Liver (tissue), 9 donors: ENCODE data around the gene SRPRB. TPM values are rescaled to one million over a fixed set of nuclear protein-coding genes. Genes with fewer than 3 reads are reported as not detected.

Experiments used
- DNase-seq: peaks from one replicate; pipeline ENCODE4 v3.0.0-alpha.2; 2017; ENCODE audit warnings: low spot score
- H3K27ac ChIP-seq, 2 donors: one replicate each; pipeline ENCODE4 v1.7.0; 2013; ENCODE audit warnings: inconsistent platforms in 2 of 2, low read length in 2 of 2, control low read depth in 1 of 2, low read depth in 1 of 2, mild to moderate bottlenecking in 1 of 2
- H3K27me3 ChIP-seq, 4 donors: one replicate each; pipeline versions ENCODE4 v1.6.1 to v1.7.0; 2013; ENCODE audit warnings: low read length in 3 of 4, inconsistent platforms in 1 of 4, mild to moderate bottlenecking in 1 of 4, moderate library complexity in 1 of 4; ENCODE audit not compliant: control insufficient read depth in 4 of 4, insufficient read depth in 4 of 4
- H3K36me3 ChIP-seq, 4 donors: one replicate each; pipeline versions ENCODE4 v1.6.1 to v1.7.0; 2013; ENCODE audit warnings: low read length in 3 of 4, mild to moderate bottlenecking in 3 of 4, low read depth in 1 of 4, moderate library complexity in 1 of 4; ENCODE audit not compliant: control insufficient read depth in 4 of 4, insufficient read depth in 3 of 4
- H3K4me1 ChIP-seq, 4 donors: one replicate each; pipeline versions ENCODE4 v1.6.1 to v1.7.0; 2013; ENCODE audit warnings: low read length in 3 of 4, mild to moderate bottlenecking in 3 of 4, moderate library complexity in 1 of 4; ENCODE audit not compliant: control insufficient read depth in 4 of 4, insufficient read depth in 4 of 4
- H3K4me3 ChIP-seq, 3 donors: one replicate each; pipeline versions ENCODE4 v1.6.1 to v1.7.0; 2013; ENCODE audit warnings: low read length in 3 of 3, control low read depth in 1 of 3, low read depth in 1 of 3, mild to moderate bottlenecking in 1 of 3
- H3K9ac ChIP-seq, 2 donors: one replicate each; pipeline ENCODE4 v1.7.0; 2013; ENCODE audit warnings: low read length in 2 of 2, mild to moderate bottlenecking in 2 of 2, moderate library complexity in 2 of 2, control low read depth in 1 of 2, low read depth in 1 of 2
- H3K9me3 ChIP-seq, 4 donors: one replicate each; pipeline versions ENCODE4 v1.6.1 to v1.7.0; 2013; ENCODE audit warnings: low read length in 3 of 4; ENCODE audit not compliant: control insufficient read depth in 4 of 4
- EGR1 ChIP-seq, 2 donors: IDR thresholded peaks; 2 replicates each; pipeline ENCODE4 v1.6.1; 2016 to 2018; ENCODE audit warnings: antibody characterized with exemption in 2 of 2, low read depth in 2 of 2
- FOXA1 ChIP-seq: IDR thresholded peaks from 2 replicates; pipeline ENCODE4 v1.6.1; 2016; ENCODE audit warnings: antibody characterized with exemption
- FOXA2 ChIP-seq: IDR thresholded peaks from 2 replicates; pipeline ENCODE4 v1.6.1; 2016; ENCODE audit warnings: antibody characterized with exemption
- GABPA ChIP-seq, 2 donors: IDR thresholded peaks in 1 of 2; conservative IDR thresholded peaks in 1 of 2; 2 replicates each; pipeline ENCODE4 v1.6.1; 2016; ENCODE audit warnings: antibody characterized with exemption in 2 of 2, mild to moderate bottlenecking in 1 of 2, moderate library complexity in 1 of 2
- HNF4G ChIP-seq: IDR thresholded peaks from 2 replicates; pipeline ENCODE4 v1.6.1; 2016; ENCODE audit warnings: antibody characterized with exemption
- JUND ChIP-seq, 2 donors: IDR thresholded peaks; 2 replicates each; pipeline ENCODE4 v1.6.1; 2016; ENCODE audit warnings: antibody characterized with exemption in 2 of 2
- MAX ChIP-seq: IDR thresholded peaks from 2 replicates; pipeline ENCODE4 v1.6.1; 2016; ENCODE audit warnings: antibody characterized with exemption
- NR2F2 ChIP-seq: IDR thresholded peaks from 2 replicates; pipeline ENCODE4 v1.6.1; 2016; ENCODE audit warnings: antibody characterized with exemption
- RAD21 ChIP-seq, 2 donors: IDR thresholded peaks; 2 replicates each; pipeline ENCODE4 v1.6.1; 2016; ENCODE audit warnings: antibody characterized with exemption in 2 of 2, mild to moderate bottlenecking in 2 of 2
- REST ChIP-seq: IDR thresholded peaks from 2 replicates; pipeline ENCODE4 v1.6.1; 2016; ENCODE audit warnings: antibody characterized with exemption, mild to moderate bottlenecking
- RXRA ChIP-seq, 2 donors: IDR thresholded peaks; 2 replicates each; pipeline ENCODE4 v1.6.1; 2017 to 2018; ENCODE audit warnings: antibody characterized with exemption in 2 of 2, mild to moderate bottlenecking in 1 of 2
- SP1 ChIP-seq: IDR thresholded peaks from 2 replicates; pipeline ENCODE4 v1.6.1; 2018; ENCODE audit warnings: antibody characterized with exemption, mild to moderate bottlenecking
- TAF1 ChIP-seq: conservative IDR thresholded peaks from 2 replicates; pipeline ENCODE4 v1.6.1; 2016; ENCODE audit warnings: antibody characterized with exemption, mild to moderate bottlenecking
- YY1 ChIP-seq: IDR thresholded peaks from 2 replicates; pipeline ENCODE4 v1.6.1; 2016; ENCODE audit warnings: antibody characterized with exemption, mild to moderate bottlenecking
- WGBS: extraction: QIAGEN DNeasy Blood & Tissue Kit; methylation state at CpG from one replicate; pipeline ENCODE4 v1.1.7; 2013; 5-methylcytosine and 5-hydroxymethylcytosine counted together
- polyA plus RNA-seq, 2 donors: library from polyadenylated mRNA; stranded (reverse) in 1 of 2; unstranded in 1 of 2; fragments of 200-250 nt in 1 of 2; fragments of >200 nt in 1 of 2; fragmentation: Nextera tagmentation in 1 of 2; extraction: Ambion mirVana in 1 of 2; gene quantifications; one replicate each; pipeline versions ENCODE4 v1.2.1 to v1.2.3, GENCODE V29; 2013 to 2015
- total RNA-seq, 2 donors: library from RNA; depleted of rRNA; stranded (reverse); fragments of >200 nt; gene quantifications; one replicate each; pipeline ENCODE4 v1.2.3, GENCODE V29; 2014
- TF ChIP-seq, protein P1 (sequence below): fragments of 150-350 bp; IDR thresholded peaks from 2 replicates; pipeline ENCODE4 v1.5.1; 2017; ENCODE audit warnings: improper control_type of control experiment, low read depth, low read length; ENCODE audit not compliant: missing input control
- TF ChIP-seq, protein P2 (sequence below): IDR thresholded peaks from 2 replicates; pipeline ENCODE4 v1.6.1; 2016; ENCODE audit warnings: antibody characterized with exemption
- donor health status: healthy.
- donor health status: healthy.
- donor health status: healthy.
- donor health status: healthy.
- donor health status: healthy.

The SRPRB gene
- total and polyA plus RNA-seq, 4 donors = 34.7 to 97.6 (median 76.9) TPM

- TF ChIP-seq EGR1 (IDR thresholded peaks at IDR 0.05; ENCODE audit: low read depth in 2 of 2) (no peak), NR2F2 (no peak), HNF4G (no peak), FOXA2 (no peak), MAX (no peak), TAF1 (no peak), YY1 (no peak)
- TF ChIP-seq, protein P1, sequence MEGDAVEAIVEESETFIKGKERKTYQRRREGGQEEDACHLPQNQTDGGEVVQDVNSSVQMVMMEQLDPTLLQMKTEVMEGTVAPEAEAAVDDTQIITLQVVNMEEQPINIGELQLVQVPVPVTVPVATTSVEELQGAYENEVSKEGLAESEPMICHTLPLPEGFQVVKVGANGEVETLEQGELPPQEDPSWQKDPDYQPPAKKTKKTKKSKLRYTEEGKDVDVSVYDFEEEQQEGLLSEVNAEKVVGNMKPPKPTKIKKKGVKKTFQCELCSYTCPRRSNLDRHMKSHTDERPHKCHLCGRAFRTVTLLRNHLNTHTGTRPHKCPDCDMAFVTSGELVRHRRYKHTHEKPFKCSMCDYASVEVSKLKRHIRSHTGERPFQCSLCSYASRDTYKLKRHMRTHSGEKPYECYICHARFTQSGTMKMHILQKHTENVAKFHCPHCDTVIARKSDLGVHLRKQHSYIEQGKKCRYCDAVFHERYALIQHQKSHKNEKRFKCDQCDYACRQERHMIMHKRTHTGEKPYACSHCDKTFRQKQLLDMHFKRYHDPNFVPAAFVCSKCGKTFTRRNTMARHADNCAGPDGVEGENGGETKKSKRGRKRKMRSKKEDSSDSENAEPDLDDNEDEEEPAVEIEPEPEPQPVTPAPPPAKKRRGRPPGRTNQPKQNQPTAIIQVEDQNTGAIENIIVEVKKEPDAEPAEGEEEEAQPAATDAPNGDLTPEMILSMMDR = no peak
Measured at GRCh38 chr3:133825969-133826727, 20.5 kb downstream of the SRPRB start.

GRCh38 chr3:133827136-133827535, 21.5 kb downstream of the SRPRB start:
- H3K4me3 ChIP-seq = no peak overlapping the region
- TF ChIP-seq SP1 (no peak), JUND (IDR thresholded peaks at IDR 0.05) (no peak), NR2F2 (no peak), FOXA1 (no peak), GABPA (IDR thresholded peaks at IDR 0.05 in 1 of 2, conservative IDR thresholded peaks at IDR 0.05 in 1 of 2) (no peak), TAF1 (no peak), RAD21 (IDR thresholded peaks at IDR 0.05) (no peak), RXRA (IDR thresholded peaks at IDR 0.05) (no peak), EGR1 (IDR thresholded peaks at IDR 0.05; ENCODE audit: low read depth in 2 of 2) (no peak), REST (no peak), FOXA2 (no peak), MAX (no peak), HNF4G (no peak), YY1 (no peak)
- TF ChIP-seq, protein P1 = no peak
- TF ChIP-seq, protein P2, sequence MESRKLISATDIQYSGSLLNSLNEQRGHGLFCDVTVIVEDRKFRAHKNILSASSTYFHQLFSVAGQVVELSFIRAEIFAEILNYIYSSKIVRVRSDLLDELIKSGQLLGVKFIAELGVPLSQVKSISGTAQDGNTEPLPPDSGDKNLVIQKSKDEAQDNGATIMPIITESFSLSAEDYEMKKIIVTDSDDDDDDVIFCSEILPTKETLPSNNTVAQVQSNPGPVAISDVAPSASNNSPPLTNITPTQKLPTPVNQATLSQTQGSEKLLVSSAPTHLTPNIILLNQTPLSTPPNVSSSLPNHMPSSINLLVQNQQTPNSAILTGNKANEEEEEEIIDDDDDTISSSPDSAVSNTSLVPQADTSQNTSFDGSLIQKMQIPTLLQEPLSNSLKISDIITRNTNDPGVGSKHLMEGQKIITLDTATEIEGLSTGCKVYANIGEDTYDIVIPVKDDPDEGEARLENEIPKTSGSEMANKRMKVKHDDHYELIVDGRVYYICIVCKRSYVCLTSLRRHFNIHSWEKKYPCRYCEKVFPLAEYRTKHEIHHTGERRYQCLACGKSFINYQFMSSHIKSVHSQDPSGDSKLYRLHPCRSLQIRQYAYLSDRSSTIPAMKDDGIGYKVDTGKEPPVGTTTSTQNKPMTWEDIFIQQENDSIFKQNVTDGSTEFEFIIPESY = no peak
- WGBS = 58% methylated on average over 1 of the region's 1 CpG
- no peaks in the 10 kb centered on the region for H3K9me3 ChIP-seq
- no peaks in the 10 kb centered on the region for H3K4me1 ChIP-seq
- H3K27me3 ChIP-seq = no peaks in the 10 kb centered on the region
- H3K27ac ChIP-seq = no peak overlapping the region
- no peak for DNase-seq
- peaks cover 0 to 10% (median 8%) of the 10 kb centered on the region in 4 donors for H3K36me3 ChIP-seq
- H3K9ac ChIP-seq = no peak overlapping the region

More at GRCh38 chr3:133825969-133826727, 20.5 kb downstream of the SRPRB start:
- no peaks in the 10 kb centered on the region for H3K4me1 ChIP-seq
- WGBS = 92% methylated on average over 12 of the region's 12 CpGs
- no peaks in the 10 kb centered on the region for H3K9me3 ChIP-seq
- no peak for DNase-seq
- H3K36me3 ChIP-seq = peaks cover 0 to 17% (median 13%) of the 10 kb centered on the region in 4 donors
- no peak overlapping the region for H3K4me3 ChIP-seq
- H3K27ac ChIP-seq = no peak overlapping the region
- H3K9ac ChIP-seq = no peak overlapping the region
- no peaks in the 10 kb centered on the region for H3K27me3 ChIP-seq
